Uterus (tissue), 4 donors: ENCODE measurements around the gene TOMM70. TPM values are rescaled to one million over a fixed set of nuclear protein-coding genes. Genes with fewer than 3 reads are reported as not detected.
"Not testable (repeated sequence)": the region's sequence is repeated elsewhere in the genome, so short reads cannot be mapped to it uniquely, and the experiment has no call there.

ENCODE experiments used
- DNase-seq, 2 donors: peaks; one replicate each; pipeline ENCODE4 v3.0.0-alpha.2; 2019 to 2020
- H3K27ac ChIP-seq, 2 donors: fragments of 200-600 bp; sonication (generic); 1 replicate in 1 of 2; 2 replicates in 1 of 2; pipeline ENCODE4 v1.5.1; 2016 to 2018
- H3K27me3 ChIP-seq, 2 donors: fragments of 200-600 bp; sonication (generic); one replicate each; pipeline ENCODE4 v1.5.1; 2018 to 2019; ENCODE audit warnings: control low read depth in 1 of 2
- H3K36me3 ChIP-seq, 2 donors: fragments of 200-600 bp; sonication (generic); one replicate each; pipeline ENCODE4 v1.5.1; 2019; ENCODE audit warnings: control low read depth in 1 of 2
- H3K4me1 ChIP-seq, 2 donors: fragments of 200-600 bp; sonication (generic); one replicate each; pipeline ENCODE4 v1.5.1; 2018 to 2019; ENCODE audit warnings: control low read depth in 1 of 2
- H3K4me3 ChIP-seq, 2 donors: fragments of 200-600 bp; sonication (generic); 1 replicate in 1 of 2; 2 replicates in 1 of 2; pipeline ENCODE4 v1.5.1; 2018 to 2019; ENCODE audit warnings: mild to moderate bottlenecking in 1 of 2
- H3K9me3 ChIP-seq, 2 donors: fragments of 200-600 bp; sonication (generic); one replicate each; pipeline ENCODE4 v1.5.1; 2019; ENCODE audit warnings: control low read depth in 1 of 2
- CTCF ChIP-seq, 4 experiments: fragments of 200-600 bp in 2 of 4; fragments of 450-650 bp in 2 of 4; sonication (generic) in 2 of 4; IDR thresholded peaks; one replicate each; pipeline ENCODE4 v1.5.1; 2016 to 2019; ENCODE audit warnings: antibody characterized with exemption in 4 of 4, mild to moderate bottlenecking in 2 of 4, moderate library complexity in 1 of 4
- POLR2A ChIP-seq, 2 donors: fragments of 450-650 bp; IDR thresholded peaks; one replicate each; pipeline ENCODE4 v1.6.1; 2016; ENCODE audit warnings: antibody characterized with exemption in 2 of 2, mild to moderate bottlenecking in 1 of 2, moderate library complexity in 1 of 2
- intact Hi-C: fragments of 100-400 bp; cut with DNase I; formaldehyde crosslinking; loops from one replicate; pipeline ENCODE4 v1.15.1; 2023; ENCODE audit warnings: low total_unique reads
- total RNA-seq, 4 donors: library from RNA; depleted of rRNA in 3 of 4; stranded (reverse); fragments of >200 nt in 3 of 4; gene quantifications; one replicate each; pipeline versions ENCODE4 v1.1.0 to v1.2.4, GENCODE V29; 2014 to 2023
- donor health status: DM: yes; HTN: yes; CAD: no.

TOMM70 gene
- total RNA-seq, 4 donors from 2014 or later = 16.8 to 86.1 (median 35.9) TPM

GRCh38 chr3:100340527-100340926 lies 60.4 kb downstream of the TOMM70 start:
- Histone ChIP-seq H3K27me3 (no peaks in the 10 kb centered on the region), H3K9me3 (no peaks in the 10 kb centered on the region), H3K4me3 (no peak overlapping the region), H3K27ac (no peak overlapping the region), H3K4me1 (no peaks in the 10 kb centered on the region), H3K36me3 (no peaks in the 10 kb centered on the region)
- TF ChIP-seq CTCF (IDR thresholded peaks at IDR 0.05) = no peak
- TF ChIP-seq POLR2A (IDR thresholded peaks at IDR 0.05) = no peak
- DNase-seq = no peak
- intact Hi-C loops = no loop called here

- H3K36me3 ChIP-seq = no peaks in the 10 kb centered on the region
- intact Hi-C loops = no loop called here
These were observed 61.1 kb downstream of the TOMM70 start for GRCh38 chr3:100339786-100340185.

GRCh38 chr3:100338911-100339310 lies 62.0 kb downstream of the TOMM70 start:
- H3K27ac ChIP-seq = no peak overlapping the region
- no peak for TF ChIP-seq POLR2A (IDR thresholded peaks at IDR 0.05)
- no peak for TF ChIP-seq CTCF (IDR thresholded peaks at IDR 0.05)
- no peak for DNase-seq
- no peaks in the 10 kb centered on the region for H3K27me3 ChIP-seq
- H3K9me3 ChIP-seq = no peaks in the 10 kb centered on the region
- no peak overlapping the region for H3K4me3 ChIP-seq
- intact Hi-C loops = no loop called here
- H3K4me1 ChIP-seq = no peaks in the 10 kb centered on the region
- H3K36me3 ChIP-seq = no peaks in the 10 kb centered on the region

More at GRCh38 chr3:100339786-100340185, 61.1 kb downstream of the TOMM70 start:
- H3K27ac ChIP-seq = no peak overlapping the region
- no peaks in the 10 kb centered on the region for H3K9me3 ChIP-seq
- H3K27me3 ChIP-seq = no peaks in the 10 kb centered on the region
- DNase-seq = no peak
- no peak for TF ChIP-seq POLR2A (IDR thresholded peaks at IDR 0.05)
- TF ChIP-seq CTCF (IDR thresholded peaks at IDR 0.05) = no peak
- H3K4me1 ChIP-seq = no peaks in the 10 kb centered on the region
- no peak overlapping the region for H3K4me3 ChIP-seq

GRCh38 chr3:100336229-100336628 lies 64.7 kb downstream of the TOMM70 start:
- H3K4me3 ChIP-seq, H3K4me1 ChIP-seq, H3K9me3 ChIP-seq, H3K36me3 ChIP-seq, intact Hi-C loops, H3K27me3 ChIP-seq, DNase-seq: not testable (repeated sequence)
- peak overlapping the region in 1 of 2 donors; percentile 90 for H3K27ac ChIP-seq

GRCh38 chr3:100335434-100335833 lies 65.5 kb downstream of the TOMM70 start:
- Histone ChIP-seq H3K4me3 (peak overlapping the region; percentile 51 to 89), H3K36me3 (no peaks in the 10 kb centered on the region), H3K27ac (peak overlapping the region; percentile 78 to 90), H3K4me1 (no peaks in the 10 kb centered on the region), H3K9me3 (no peaks in the 10 kb centered on the region), H3K27me3 (no peaks in the 10 kb centered on the region)
- intact Hi-C loops = no loop called here
- peak in 1 of 2 donors; percentile 19 for DNase-seq
- no peak for TF ChIP-seq CTCF (IDR thresholded peaks at IDR 0.05)
- TF ChIP-seq POLR2A (IDR thresholded peaks at IDR 0.05) = no peak
